ENCODE results near the gene TTLL9.

TTLL9 gene

GRCh38 chr20:31857861-31858759 lies 12.3 kb upstream of the TTLL9 start:
- no peak for DNase-seq (ENCODE audit: low read depth)

GRCh38 chr20:31858760-31859083 lies 11.7 kb upstream of the TTLL9 start:
- DNase-seq (ENCODE audit: low read depth): no peak

- DNase-seq (ENCODE audit: low read depth): no peak
Measured at GRCh38 chr20:31859266-31859997, 11.0 kb upstream of the TTLL9 start.

GRCh38 chr20:31859998-31860380 lies 10.4 kb upstream of the TTLL9 start:
- DNase-seq (ENCODE audit: low read depth): no peak

- DNase-seq (ENCODE audit: low read depth): no peak
Measured at GRCh38 chr20:31860390-31861134, 9.9 kb upstream of the TTLL9 start.

- no peak for DNase-seq (ENCODE audit: low read depth)
Measured at GRCh38 chr20:31861135-31861384, 9.4 kb upstream of the TTLL9 start.

- DNase-seq (ENCODE audit: low read depth): no peak
Measured at GRCh38 chr20:31861385-31862156, 8.9 kb upstream of the TTLL9 start.

GRCh38 chr20:31862157-31862470 lies 8.3 kb upstream of the TTLL9 start:
- DNase-seq (ENCODE audit: low read depth): no peak

- no peak for DNase-seq (ENCODE audit: low read depth)
Measured at GRCh38 chr20:31862506-31862905, 7.9 kb upstream of the TTLL9 start.

- DNase-seq (ENCODE audit: low read depth): no peak
Measured at GRCh38 chr20:31863296-31864085, 6.9 kb upstream of the TTLL9 start.

GRCh38 chr20:31864521-31865400 lies 5.7 kb upstream of the TTLL9 start:
- no peak for DNase-seq (ENCODE audit: low read depth)

GRCh38 chr20:31866221-31866620 lies 4.2 kb upstream of the TTLL9 start:
- no peak for DNase-seq (ENCODE audit: low read depth)

GRCh38 chr20:31868853-31869672 lies 1.4 kb upstream of the TTLL9 start:
- DNase-seq (ENCODE audit: low read depth): no peak

GRCh38 chr20:31869673-31869941 lies 827 bp upstream of the TTLL9 start:
- DNase-seq (ENCODE audit: low read depth): no peak

- no peak for DNase-seq (ENCODE audit: low read depth)
Measured at GRCh38 chr20:31870726-31871617, 538 bp downstream of the TTLL9 start.

- no peak for DNase-seq (ENCODE audit: low read depth)
Measured at GRCh38 chr20:31871618-31871954, 1.2 kb downstream of the TTLL9 start.

GRCh38 chr20:31872406-31872805 lies 2.0 kb downstream of the TTLL9 start:
- DNase-seq (ENCODE audit: low read depth): no peak

GRCh38 chr20:31875671-31876070 lies 5.2 kb downstream of the TTLL9 start:
- no peak for DNase-seq (ENCODE audit: low read depth)

GRCh38 chr20:31877684-31878083 lies 7.2 kb downstream of the TTLL9 start:
- DNase-seq (ENCODE audit: low read depth): no peak

All from GM04504 (cell line).